Measurements from ENCODE around the gene ZNF407. TPM values are rescaled to one million over a fixed set of nuclear protein-coding genes. Genes with fewer than 3 reads are reported as not detected.
"Not testable (repeated sequence)": the region's sequence is repeated elsewhere in the genome, so short reads cannot be mapped to it uniquely, and the experiment has no call there.

The ZNF407 gene
- total and polyA plus RNA-seq, 12 donors = 2.5 to 14.9 (median 12.7) TPM

GRCh38 chr18:74963820-74964446, 366.3 kb downstream of the ZNF407 start:
- Histone ChIP-seq H3K9me3 (peaks cover 0 to 15% (median 0%) of the 10 kb centered on the region in 11 donors), H3K4me3 (no peak overlapping the region), H3K27me3 (no peaks in the 10 kb centered on the region), H3K4me1 (peaks cover 0 to 11% (median 4%) of the 10 kb centered on the region in 9 donors), H3K27ac (no peak overlapping the region), H3K36me3 (no peaks in the 10 kb centered on the region)
- peak in 1 of 2 donors; percentile 61 for DNase-seq
- peak; percentile 68 to 93 (median 84) for ATAC-seq
- peak in 7 of 9 donors; percentile 42 to 58 (median 52) for TF ChIP-seq CTCF (IDR thresholded peaks at IDR 0.05)
- WGBS, 2 donors = 19 to 23% methylated on average over 7 of the region's 7 CpGs
- intact Hi-C loops (cut with DNase I) = loop anchor here in 7 of 10 donors (5.0 to 10.0 kb wide), 5 partner anchors 201 to 309 kb away; partner anchors contain the start of gene PTGR3 (in 1 of the 7)

GRCh38 chr18:74965682-74966081, 368.0 kb downstream of the ZNF407 start:
- no peak for TF ChIP-seq CTCF (IDR thresholded peaks at IDR 0.05)
- DNase-seq (no peak), ATAC-seq (no peak)
- Histone ChIP-seq H3K36me3 (no peaks in the 10 kb centered on the region), H3K27me3 (no peaks in the 10 kb centered on the region), H3K4me1 (peaks cover 0 to 11% (median 4%) of the 10 kb centered on the region in 9 donors), H3K4me3 (no peak overlapping the region), H3K27ac (no peak overlapping the region), H3K9me3 (peaks cover 0 to 15% (median 0%) of the 10 kb centered on the region in 11 donors)
- 97 to 100% methylated on average over 1 of the region's 1 CpG for WGBS, 2 donors
- intact Hi-C loops (cut with DNase I) = loop anchor here in 6 of 10 donors (10.0 kb wide), 3 partner anchors 199 to 311 kb away; partner anchors contain the start of gene PTGR3 (in 1 of the 6)

GRCh38 chr18:74967438-74967837, 369.8 kb downstream of the ZNF407 start:
- no peak overlapping the region for H3K4me3 ChIP-seq
- DNase-seq (no peak), ATAC-seq (no peak)
- intact Hi-C loops (cut with DNase I) = loop anchor here in 6 of 10 donors (10.0 kb wide), 3 partner anchors 197 to 313 kb away; partner anchors contain the start of gene PTGR3 (in 1 of the 6)
- no peak overlapping the region for H3K27ac ChIP-seq
- no peaks in the 10 kb centered on the region for H3K27me3 ChIP-seq
- H3K9me3 ChIP-seq = peaks cover 0 to 15% (median 0%) of the 10 kb centered on the region in 11 donors
- H3K36me3 ChIP-seq = no peaks in the 10 kb centered on the region
- no peak for TF ChIP-seq CTCF (IDR thresholded peaks at IDR 0.05)
- H3K4me1 ChIP-seq = peaks cover 0 to 14% (median 9%) of the 10 kb centered on the region in 9 donors
- 92 to 93% methylated on average over 3 of the region's 3 CpGs for WGBS, 2 donors

- intact Hi-C loops (cut with DNase I) = loop anchor here in 6 of 10 donors (10.0 kb wide), 3 partner anchors 197 to 313 kb away; partner anchors contain the start of gene PTGR3 (in 1 of the 6)
These were observed 370.3 kb downstream of the ZNF407 start for GRCh38 chr18:74967979-74968378.

GRCh38 chr18:74971358-74971757, 373.7 kb downstream of the ZNF407 start:
- DNase-seq; H3K9me3 ChIP-seq; ATAC-seq; intact Hi-C loops (cut with DNase I); H3K27me3 ChIP-seq; H3K27ac ChIP-seq; H3K4me3 ChIP-seq; H3K36me3 ChIP-seq: not testable (repeated sequence)
- peaks cover 0 to 13% (median 0%) of the 10 kb centered on the region in 9 donors for H3K4me1 ChIP-seq
- WGBS, 2 donors = 68 to 73% methylated on average over 4 of the region's 4 CpGs

More at GRCh38 chr18:74967979-74968378, 370.3 kb downstream of the ZNF407 start:
- WGBS, 2 donors = 97 to 99% methylated on average over 2 of the region's 2 CpGs
- TF ChIP-seq CTCF (IDR thresholded peaks at IDR 0.05) = no peak
- no peaks in the 10 kb centered on the region for H3K27me3 ChIP-seq
- peaks cover 0 to 15% (median 0%) of the 10 kb centered on the region in 11 donors for H3K9me3 ChIP-seq
- ATAC-seq (no peak), DNase-seq (no peak)
- no peak overlapping the region for H3K27ac ChIP-seq
- no peak overlapping the region for H3K4me3 ChIP-seq
- H3K4me1 ChIP-seq = peaks cover 0 to 14% (median 9%) of the 10 kb centered on the region in 9 donors
- H3K36me3 ChIP-seq = no peaks in the 10 kb centered on the region

GRCh38 chr18:74971776-74972175, 374.1 kb downstream of the ZNF407 start:
- 77 to 83% methylated on average over 2 of the region's 2 CpGs for WGBS, 2 donors
- intact Hi-C loops (cut with DNase I); H3K9me3 ChIP-seq; H3K4me3 ChIP-seq; H3K27ac ChIP-seq; H3K36me3 ChIP-seq; DNase-seq; H3K27me3 ChIP-seq; ATAC-seq: not testable (repeated sequence)
- peaks cover 0 to 13% (median 0%) of the 10 kb centered on the region in 9 donors for H3K4me1 ChIP-seq
